GM12878 (cell line): Measurements from ENCODE around the gene NBEA. TPM values are rescaled to one million over a fixed set of nuclear protein-coding genes. Genes with fewer than 3 reads are reported as not detected.

Source experiments
- ATAC-seq: fragments of 200-7000 bp; cut with Tn5 transposase; 3 replicates; pipeline ENCODE4 v1.9.1; 2020; ENCODE audit warnings: mild to moderate bottlenecking, moderate library complexity
- BruUV-seq: library from RNA; stranded (reverse); fragments of 400-500 nt; replicated peaks from 2 replicates; lab custom pipeline; 2021; lab: Mats Ljungman, UMichigan
- CTCF ChIA-PET: fragments of 300-600 bp; sonication (Branson Sonifier 250); formaldehyde crosslinking; extraction: SDS; loops from one replicate; lab custom pipeline; 2021; ENCODE audit warnings: inconsistent platforms; lab: Yijun Ruan, JAX
- POLR2A ChIA-PET: fragments of 350-600 bp; formaldehyde crosslinking; extraction: SDS; loops from one replicate; lab custom pipeline; 2021; ENCODE audit warnings: inconsistent platforms; lab: Charles Lee
- RAD21 ChIA-PET: fragments of 300-600 bp; sonication (Branson Sonifier 250); formaldehyde crosslinking; loops from one replicate; lab custom pipeline; 2023; ENCODE audit warnings: antibody characterized with exemption; ENCODE audit not compliant: unreplicated experiment; lab: Charles Lee
- SMC1A ChIA-PET: fragments of 300-600 bp; sonication (Branson Sonifier 250); formaldehyde crosslinking; loops from one replicate; lab custom pipeline; 2023; ENCODE audit not compliant: unreplicated experiment, uncharacterized antibody; lab: Charles Lee
- DNase-seq: peaks from one replicate; pipeline ENCODE4 v3.0.0-alpha.2; 2011; ENCODE audit warnings: low read depth, low spot score
- FAIRE-seq: peaks from 3 replicates; lab custom pipeline; 2011; peaks lifted over from hg19 to GRCh38; lab: Jason Lieb, UNC
- H2AFZ ChIP-seq: 2 replicates; pipeline ENCODE4 v1.6.0; 2011; ENCODE audit warnings: low read depth, low read length, control low read depth; ENCODE audit not compliant: control insufficient read depth
- H3K27ac ChIP-seq: 2 replicates; pipeline ENCODE4 v1.5.1; 2011; ENCODE audit warnings: control low read depth; ENCODE audit not compliant: control insufficient read depth, insufficient read depth
- H3K27me3 ChIP-seq, 2 experiments: replicated peaks in 1 of 2; 2 replicates each; pipeline versions ENCODE4 v1.6.0 to v1.6.1; 2011; ENCODE audit warnings: low read length in 1 of 2; ENCODE audit not compliant: control insufficient read depth in 2 of 2, insufficient read depth in 2 of 2
- H3K36me3 ChIP-seq, 2 experiments: 2 replicates each; pipeline ENCODE4 v1.5.1; 2011; ENCODE audit warnings: low read length in 1 of 2; ENCODE audit not compliant: control insufficient read depth in 2 of 2, insufficient read depth in 2 of 2
- H3K4me1 ChIP-seq: 2 replicates; pipeline ENCODE4 v1.6.1; 2011; ENCODE audit warnings: mild to moderate bottlenecking, low read length, moderate library complexity, mixed read lengths; ENCODE audit not compliant: control insufficient read depth, insufficient read depth
- H3K4me2 ChIP-seq: 2 replicates; pipeline ENCODE4 v1.6.0; 2011; ENCODE audit warnings: control low read depth; ENCODE audit not compliant: control insufficient read depth, insufficient read depth
- H3K4me3 ChIP-seq: fragments of 200-600 bp; sonication (generic); 2 replicates; pipeline ENCODE4 v1.5.1; 2016
- H3K79me2 ChIP-seq: 2 replicates; pipeline ENCODE4 v1.6.0; 2011; ENCODE audit warnings: low read length; ENCODE audit not compliant: control insufficient read depth, insufficient read depth
- H3K9ac ChIP-seq: 2 replicates; pipeline ENCODE4 v1.8.0; 2011; ENCODE audit warnings: low read length, control low read depth, mixed read lengths; ENCODE audit not compliant: control insufficient read depth, insufficient read depth
- H3K9me3 ChIP-seq: replicated peaks from 3 replicates; pipeline ENCODE4 v1.5.1; 2011; ENCODE audit warnings: mild to moderate bottlenecking, low read length; ENCODE audit not compliant: control insufficient read depth, insufficient read depth
- H4K20me1 ChIP-seq: 2 replicates; pipeline ENCODE4 v1.6.0; 2011; ENCODE audit not compliant: control insufficient read depth, insufficient read depth
- IKZF2 ChIP-seq, 2 experiments: fragments of 450-650 bp; IDR thresholded peaks; 2 replicates each; pipeline ENCODE4 v1.6.1; 2017; ENCODE audit warnings: mild to moderate bottlenecking in 2 of 2, moderate library complexity in 2 of 2
- MAX ChIP-seq: IDR thresholded peaks from 2 replicates; pipeline ENCODE4 v1.6.1; 2012; ENCODE audit warnings: low read depth, low read length, improper control_type of control experiment
- MEF2A ChIP-seq: IDR thresholded peaks from 2 replicates; pipeline ENCODE4 v1.6.1; 2011; ENCODE audit warnings: low read depth, mild to moderate bottlenecking, low read length, moderate library complexity; ENCODE audit not compliant: insufficient read depth
- MTA3 ChIP-seq: IDR thresholded peaks from 2 replicates; pipeline ENCODE4 v1.6.1; 2012; ENCODE audit warnings: low read length, inconsistent platforms, borderline replicate concordance
- MYC ChIP-seq: IDR thresholded peaks from 2 replicates; pipeline ENCODE4 v1.6.1; 2011; ENCODE audit warnings: mild to moderate bottlenecking, low read length, moderate library complexity, inconsistent platforms; ENCODE audit not compliant: insufficient read depth, insufficient replicate concordance, insufficient read length, severe bottlenecking
- SPI1 ChIP-seq: IDR thresholded peaks from 2 replicates; pipeline ENCODE4 v1.6.1; 2011; ENCODE audit warnings: low read depth, mild to moderate bottlenecking, low read length, moderate library complexity, borderline replicate concordance; ENCODE audit not compliant: insufficient read depth
- SREBF1 ChIP-seq: IDR thresholded peaks from 2 replicates; pipeline ENCODE4 v1.6.1; 2012; ENCODE audit warnings: mild to moderate bottlenecking, low read length
- TARDBP ChIP-seq: IDR thresholded peaks from 2 replicates; pipeline ENCODE4 v1.6.1; 2016; ENCODE audit warnings: borderline replicate concordance
- WGBS: methylation state at CpG from one replicate; pipeline ENCODE4 v1.1.6; 2016; ENCODE audit warnings: low lambda C conversion rate; ENCODE audit not compliant: insufficient replicate concordance, insufficient coverage; ENCODE audit errors: missing lambda C conversion rate; 5-methylcytosine and 5-hydroxymethylcytosine counted together
- in situ Hi-C: fragments of 300-500 bp; cut with MboI; formaldehyde crosslinking; loops from 9 replicates; pipeline ENCODE4 v1.14.3; 2018; ENCODE audit warnings: mixed read lengths
- intact Hi-C: fragments of 100-400 bp; cut with micrococcal nuclease; formaldehyde crosslinking; loops from one replicate; pipeline ENCODE4 v1.14.2; 2022; ENCODE audit not compliant: unreplicated experiment
- polyA plus RNA-seq, 11 experiments: library from polyadenylated mRNA; depleted of rRNA in 4 of 11; unstranded in 6 of 11; stranded (reverse) in 5 of 11; fragments of >200 nt; fragmentation: Nextera tagmentation in 4 of 11; fragmentation: Illumina TruSeq in 1 of 11; extraction: Ambion mirVana in 4 of 11; extraction: Trizol in 1 of 11; gene quantifications; 1 replicate in 1 of 11; 2 replicates in 10 of 11; pipeline versions ENCODE4 v1.2.1 to v1.2.3, GENCODE V29; 2011 to 2016; ENCODE audit warnings: inconsistent platforms in 2 of 11, missing spikeins in 2 of 11, low read depth in 1 of 11
- total RNA-seq, 4 experiments: library from RNA; depleted of rRNA in 3 of 4; stranded (reverse); fragments of >200 nt in 3 of 4; fragmentation: Illumina TruSeq in 1 of 4; extraction: Trizol in 1 of 4; gene quantifications; 2 replicates each; pipeline versions ENCODE4 v1.2.1 to v1.2.3, GENCODE V29; 2013 to 2021

Gene NBEA
- total and polyA plus RNA-seq, 10 of the 15 experiments (the other 5 are each of a cell fraction or from before 2014, with no cell fraction given), result 0.23 to 3.6 (median 0.55) TPM

- WGBS, result 44% methylated on average over 68 of the region's 68 CpGs
- intact Hi-C loops (no loop called here), in situ Hi-C loops (no loop called here)
- ChIA-PET POLR2A (no interaction called here), SMC1A (no interaction called here), CTCF (no interaction called here), RAD21 (no interaction called here)
- ATAC-seq, result no peak
- BruUV-seq, result no TSS peak
- H3K4me2 ChIP-seq, result no peak overlapping the region
- FAIRE-seq, result no peak
- H2AFZ ChIP-seq, result no peak overlapping the region
- H3K36me3 ChIP-seq, result no peaks in the 10 kb centered on the region
- H3K4me3 ChIP-seq, result no peak overlapping the region
- no peak overlapping the region for H3K9ac ChIP-seq
- no peaks in the 10 kb centered on the region for H3K4me1 ChIP-seq
- no peaks in the 10 kb centered on the region; the same call in 2 of the 3 replicates for H3K9me3 ChIP-seq
- H3K27me3 ChIP-seq, result peaks cover 9 to 20% of the 10 kb centered on the region in 2 experiments
- no peak overlapping the region for H3K27ac ChIP-seq
- no peak for DNase-seq
- TF ChIP-seq SREBF1, result no peak
- TF ChIP-seq MYC, result no peak
- TF ChIP-seq MTA3, result no peak
- no peak for TF ChIP-seq IKZF2 (IDR thresholded peaks at IDR 0.05)
- TF ChIP-seq SPI1, result no peak
- TF ChIP-seq TARDBP, result no peak
- TF ChIP-seq MAX, result no peak
- TF ChIP-seq MEF2A, result no peak
- no peaks in the 10 kb centered on the region for H3K79me2 ChIP-seq
- no peaks in the 10 kb centered on the region for H4K20me1 ChIP-seq
Observed at GRCh38 chr13:35470671-35471661, 528.9 kb downstream of the NBEA start.
